MM.1S (cell line): ENCODE measurements around the gene CDK5.

Experiments used
- CTCF ChIP-seq: fragments of 300-600 bp; sonication (generic); IDR thresholded peaks from 2 replicates; pipeline ENCODE4 v1.5.1; 2016; ENCODE audit warnings: antibody characterized with exemption, low read length, mixed read lengths
- EZH2 ChIP-seq: fragments of 300-600 bp; sonication (generic); optimal IDR thresholded peaks from 2 replicates; pipeline ENCODE3; 2017; ENCODE audit warnings: low read depth, mild to moderate bottlenecking, antibody characterized with exemption, low read length, mixed read lengths
- EZH2phosphoT487 ChIP-seq: fragments of 300-600 bp; sonication (generic); IDR thresholded peaks from 2 replicates; pipeline ENCODE4 v1.6.1; 2018; ENCODE audit warnings: antibody characterized with exemption, low read length

DNA sequence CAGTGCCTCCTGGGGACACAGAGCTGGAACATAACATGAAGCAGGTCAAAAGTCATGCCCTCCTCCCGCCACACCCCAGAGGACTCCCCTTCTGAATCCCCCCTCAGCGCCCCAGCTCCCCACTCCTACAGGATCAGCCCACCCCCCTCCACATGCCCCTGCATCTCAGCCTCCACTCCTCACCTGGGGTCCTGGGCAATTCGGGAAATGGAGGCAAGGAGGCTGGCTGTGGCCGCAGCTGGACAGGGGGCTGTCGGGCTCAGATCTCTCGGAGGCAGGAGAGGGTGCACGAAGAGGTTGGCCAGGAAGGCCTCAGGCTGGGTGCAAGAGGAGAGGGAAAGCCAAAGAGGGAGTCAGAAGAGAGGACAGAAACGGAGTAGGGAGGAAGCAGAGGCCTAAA, 41.2 kb downstream of the CDK5 start:
- no peak for TF ChIP-seq CTCF
- no peak for TF ChIP-seq EZH2
- no peak for TF ChIP-seq EZH2phosphoT487
